ENCODE results near the gene PFKFB3.
"Not testable (repeated sequence)": the region's sequence is repeated elsewhere in the genome, so short reads cannot be mapped to it uniquely, and the experiment has no call there.

Gene PFKFB3

DNA sequence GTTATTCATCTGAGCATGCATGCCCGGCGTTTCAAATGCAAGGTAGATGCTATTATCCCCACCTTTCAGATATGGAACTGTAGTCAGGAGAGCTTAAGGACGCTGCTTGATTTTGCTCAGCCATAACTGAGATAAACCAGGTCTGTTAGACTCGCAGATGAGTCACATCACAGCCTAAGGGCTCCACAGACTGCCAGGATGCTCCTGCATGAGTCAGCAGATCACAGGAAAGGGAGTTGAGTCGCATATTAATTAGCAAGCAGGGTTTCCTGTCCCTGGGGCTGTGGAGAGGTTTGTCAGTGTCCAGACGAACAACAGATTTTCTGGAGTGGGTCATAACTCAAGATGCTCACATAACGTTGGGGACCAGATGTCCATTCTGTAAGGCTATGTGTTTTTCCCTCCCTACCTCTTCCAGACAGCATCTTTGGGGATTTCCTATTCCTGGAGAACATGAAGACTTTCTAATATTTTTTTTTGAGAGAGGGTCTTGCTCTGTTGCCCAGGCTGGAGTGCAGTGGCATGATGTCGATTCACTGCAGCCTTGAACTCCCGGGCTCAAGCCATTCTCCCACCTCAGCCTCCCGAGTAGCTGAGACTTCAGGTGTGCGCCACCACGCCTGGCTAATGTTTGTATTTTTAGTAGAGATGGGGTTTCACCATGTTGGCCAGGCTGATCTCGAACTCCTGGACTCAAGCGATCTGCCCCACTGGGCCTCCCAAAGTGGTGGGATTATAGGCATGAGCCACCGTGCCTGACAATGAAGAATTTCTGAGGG lies 36.7 kb downstream of the PFKFB3 start:
- peak; percentile 89 for DNase-seq

DNA sequence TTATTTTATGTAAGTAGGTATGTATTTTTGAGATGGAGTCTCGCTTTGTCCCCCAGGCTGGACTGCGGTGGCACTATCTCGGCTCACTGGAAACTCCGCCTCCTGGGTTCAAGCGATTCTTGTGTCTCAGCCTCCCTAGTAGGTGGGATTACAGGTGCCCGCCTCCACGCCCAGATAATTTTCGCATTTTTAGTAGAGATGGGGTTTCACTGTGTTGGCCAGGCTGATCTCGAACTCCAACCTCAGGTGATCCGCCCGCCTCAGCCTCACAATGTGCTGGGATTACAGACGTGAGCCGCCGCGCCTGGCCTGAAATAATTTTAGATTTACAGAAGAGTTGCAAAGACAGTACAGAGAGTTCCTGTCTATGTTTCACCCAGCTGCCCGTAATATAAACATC lies 37.5 kb downstream of the PFKFB3 start:
- DNase-seq: no peak

DNA sequence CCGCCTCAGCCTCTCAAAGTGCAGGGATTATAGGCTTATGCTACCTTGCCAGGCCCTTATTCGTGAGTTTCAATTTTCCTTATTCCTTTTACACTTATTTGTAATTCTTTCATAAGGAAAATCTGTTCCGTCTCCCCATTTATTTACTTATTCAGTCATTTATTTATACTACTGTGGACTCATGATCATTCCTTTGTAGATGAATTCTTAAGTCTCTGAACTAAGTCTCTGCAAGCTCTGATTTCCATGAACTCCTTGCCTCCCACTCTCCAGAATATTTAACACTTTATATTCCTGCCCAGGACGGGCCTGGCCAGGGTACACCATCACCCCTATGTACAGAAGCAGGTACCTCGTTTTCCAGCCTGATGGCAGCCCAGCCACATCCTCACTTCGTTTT lies 39.4 kb downstream of the PFKFB3 start:
- no peak for DNase-seq

DNA sequence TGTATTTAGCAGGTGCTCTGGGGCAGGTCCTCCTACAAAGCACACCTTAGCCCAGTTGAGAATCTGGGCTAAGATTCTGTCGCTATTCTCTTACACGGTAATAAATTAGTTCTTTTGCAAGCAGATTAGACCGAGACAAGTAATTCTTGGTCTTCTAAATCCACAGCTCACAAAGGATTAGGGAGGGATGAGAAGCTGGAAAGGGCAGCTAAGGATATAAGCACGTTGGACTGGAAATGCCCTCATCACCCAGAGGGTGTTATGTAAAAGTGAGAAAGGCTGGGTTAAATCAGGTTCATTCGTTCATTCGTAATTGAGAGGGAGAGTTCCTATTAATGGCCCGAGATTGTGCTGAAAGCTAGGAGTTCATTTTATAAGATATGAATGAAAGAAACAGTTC lies 41.8 kb downstream of the PFKFB3 start:
- no peak for DNase-seq

DNA sequence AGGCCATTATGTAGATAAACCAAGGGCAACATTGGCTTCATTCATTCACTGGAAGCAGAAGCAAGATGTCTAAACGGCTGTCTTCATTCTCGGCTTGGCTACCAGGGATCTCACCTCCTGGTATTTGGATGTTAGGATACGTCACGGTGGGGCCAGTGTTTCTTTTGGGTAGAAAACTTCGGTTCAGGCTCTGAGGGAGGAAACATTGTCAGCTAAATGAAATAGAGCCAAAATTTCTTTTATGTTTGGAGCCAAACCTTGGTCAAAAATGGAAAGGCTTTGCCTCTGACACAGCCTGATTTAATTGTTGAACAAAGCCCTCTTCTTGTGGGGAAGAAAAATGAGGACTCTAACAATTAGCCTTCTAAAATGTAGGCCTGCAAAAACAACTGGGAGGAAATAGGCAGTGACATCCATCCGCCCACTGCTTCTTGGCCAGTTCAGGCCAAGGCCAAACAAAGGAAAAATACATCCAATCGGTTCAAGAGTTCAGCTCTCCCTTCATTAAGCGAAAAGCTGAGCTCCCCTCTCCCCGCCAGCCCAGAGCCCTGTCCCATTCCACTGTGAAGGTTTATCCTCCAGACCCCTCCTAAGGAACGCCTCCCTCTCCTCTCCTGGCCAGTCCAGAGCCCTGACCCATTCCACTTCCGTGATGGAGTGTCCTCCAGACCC lies 44.4 kb downstream of the PFKFB3 start:
- DNase-seq: no peak

DNA sequence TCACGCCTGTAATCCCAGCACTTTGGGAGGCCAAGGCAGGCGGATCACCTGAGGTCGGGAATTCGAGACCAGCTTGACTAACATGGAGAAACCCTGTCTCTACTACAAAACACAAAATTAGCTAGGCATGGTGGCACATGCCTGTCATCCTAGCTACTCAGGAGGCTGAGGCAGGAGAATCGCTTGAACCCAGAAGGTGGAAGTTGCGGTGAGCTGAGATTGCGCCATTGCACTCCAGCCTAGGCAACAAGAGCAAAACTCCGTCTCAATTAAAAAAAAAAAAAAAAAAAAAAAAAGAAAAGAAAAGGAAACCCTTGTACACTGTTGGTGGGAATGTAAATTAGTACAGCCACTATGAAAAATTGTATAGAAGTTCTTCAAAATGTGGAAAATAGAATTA lies 46.2 kb downstream of the PFKFB3 start:
- DNase-seq: not testable (repeated sequence)

DNA sequence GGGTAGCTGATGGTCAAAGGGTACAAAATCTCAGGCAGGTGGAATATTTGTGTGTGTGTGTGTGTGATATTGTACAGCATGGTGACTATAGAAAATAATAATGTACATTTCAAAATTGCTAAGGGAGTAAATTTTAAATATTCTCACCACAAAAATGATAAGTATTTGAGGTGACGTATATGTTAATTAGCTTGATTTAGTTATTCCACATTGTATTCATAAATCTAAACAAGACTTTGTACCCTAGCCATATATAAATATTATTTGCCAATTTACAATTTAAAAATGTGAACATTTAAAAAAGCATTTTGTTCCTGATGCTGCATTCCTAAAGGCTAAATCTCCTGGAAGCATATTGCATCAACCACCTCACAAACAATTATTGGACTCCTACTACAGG lies 47.0 kb downstream of the PFKFB3 start:
- no peak for DNase-seq

DNA sequence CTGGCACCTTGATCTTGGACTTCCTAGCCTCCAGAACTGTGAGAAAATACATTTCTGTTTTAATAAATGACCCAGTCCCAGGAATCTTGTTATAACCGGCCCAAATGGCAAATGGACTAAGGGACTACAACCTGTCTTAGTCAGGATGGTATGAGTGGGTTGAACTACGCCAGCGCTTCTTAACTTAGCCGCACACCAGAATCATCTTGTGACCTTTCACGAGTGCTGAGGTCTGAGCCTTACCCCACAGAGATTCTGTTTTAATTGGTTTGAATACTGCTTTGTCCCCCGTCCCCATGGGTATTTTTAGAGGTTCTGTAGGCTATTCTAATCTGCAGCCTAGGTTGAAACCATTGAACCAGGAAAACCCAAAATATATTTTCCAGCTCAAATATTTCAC lies 48.0 kb downstream of the PFKFB3 start:
- no peak for DNase-seq

DNA sequence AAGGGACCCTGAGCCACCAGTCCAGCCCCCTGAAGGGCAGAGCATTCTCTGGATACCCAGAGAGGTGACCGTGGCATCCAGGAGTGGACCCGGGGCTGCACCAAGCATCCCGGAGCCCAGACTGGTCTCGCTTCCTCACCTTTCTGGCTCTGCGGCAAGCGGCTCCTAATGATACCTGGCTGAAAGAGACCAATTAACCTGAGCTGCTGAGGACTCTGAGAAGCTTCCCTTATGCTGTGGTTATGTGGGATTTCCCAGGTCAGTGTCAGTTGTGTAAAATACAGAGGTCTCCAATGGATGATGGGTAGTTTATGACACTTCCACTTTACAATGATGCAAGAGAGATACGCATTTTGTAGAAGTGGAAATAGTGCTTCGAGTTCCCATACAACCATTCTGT lies 51.5 kb downstream of the PFKFB3 start:
- no peak for DNase-seq

DNA sequence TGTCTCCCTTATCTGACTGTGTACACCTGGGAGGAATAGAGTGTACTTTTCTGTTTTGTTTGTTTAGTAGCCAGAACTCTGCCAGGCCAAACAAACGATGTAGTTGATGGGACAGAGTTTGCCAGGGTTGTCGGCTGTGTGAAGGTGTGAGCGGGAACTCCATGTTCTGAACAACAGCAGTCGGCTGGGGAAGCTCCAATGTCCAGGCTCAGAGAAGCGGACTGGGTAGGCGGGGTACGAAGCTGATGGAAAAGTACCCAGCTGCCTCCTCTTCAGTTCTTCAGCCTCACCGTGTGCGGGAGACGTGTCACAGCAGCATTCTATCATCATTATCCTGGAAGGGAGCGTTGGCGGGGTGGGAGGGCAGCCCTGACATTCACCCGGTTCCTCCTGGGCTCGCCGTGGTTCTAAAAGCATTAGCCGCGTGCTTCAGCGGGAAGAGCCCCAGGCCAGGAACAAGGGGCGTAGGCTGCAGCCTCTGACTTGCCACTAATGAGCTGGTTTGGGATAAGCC lies 52.9 kb downstream of the PFKFB3 start:
- DNase-seq: no peak

DNA sequence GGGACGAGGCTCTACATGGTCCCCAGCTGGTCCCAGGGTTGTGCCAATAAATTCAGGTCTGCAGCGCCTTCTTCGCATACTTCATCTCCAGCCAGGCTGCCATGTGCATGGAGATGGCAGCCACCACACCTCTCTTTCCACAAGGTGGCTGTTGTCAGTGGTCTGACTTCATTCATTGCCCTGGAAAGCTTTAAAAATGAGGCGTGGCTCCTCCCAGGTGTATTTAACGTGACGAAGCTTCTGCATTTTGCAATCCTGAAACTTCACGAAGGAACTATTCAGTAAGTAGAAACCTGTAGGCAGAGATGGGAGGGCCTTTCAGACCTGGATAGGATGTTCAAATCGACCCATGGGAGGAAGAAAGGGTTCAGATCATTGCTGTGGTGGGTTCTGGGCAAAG lies 53.7 kb downstream of the PFKFB3 start:
- no peak for DNase-seq

DNA sequence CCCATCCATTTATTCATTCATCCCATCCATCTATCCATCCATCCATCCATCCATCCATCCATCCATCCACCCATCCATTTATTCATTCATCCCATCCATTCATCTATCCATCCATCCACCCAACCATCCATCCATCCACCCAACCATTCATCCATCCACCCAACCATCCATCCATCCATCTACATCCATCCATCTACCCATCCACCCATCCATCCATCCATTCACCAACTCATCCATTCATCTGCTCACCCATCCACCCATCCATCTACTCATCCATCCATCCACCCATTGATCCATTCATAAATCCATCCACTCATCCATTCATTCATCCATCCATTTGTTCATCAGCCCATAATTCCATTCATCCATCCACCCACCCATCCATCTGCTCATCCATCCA lies 56.4 kb downstream of the PFKFB3 start:
- no peak for DNase-seq

DNA sequence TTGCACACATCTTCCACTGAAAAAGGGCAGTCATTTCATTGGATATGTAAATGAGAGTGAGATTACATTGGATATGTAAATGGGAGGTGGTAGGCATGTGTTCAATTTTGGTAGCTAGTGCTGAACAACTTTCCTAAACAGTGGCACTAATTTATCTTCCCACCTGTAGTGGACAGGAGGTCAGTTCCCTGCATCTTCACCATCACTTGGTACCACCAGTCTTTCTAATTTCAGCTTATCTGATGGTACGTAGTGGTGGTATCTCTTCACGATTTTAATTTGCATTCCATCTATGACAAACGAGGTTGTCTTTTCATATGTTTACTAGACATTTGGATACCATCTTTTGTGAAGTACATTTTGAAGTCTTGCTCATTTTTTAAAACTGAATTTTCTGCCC lies 58.1 kb downstream of the PFKFB3 start:
- no peak for DNase-seq

DNA sequence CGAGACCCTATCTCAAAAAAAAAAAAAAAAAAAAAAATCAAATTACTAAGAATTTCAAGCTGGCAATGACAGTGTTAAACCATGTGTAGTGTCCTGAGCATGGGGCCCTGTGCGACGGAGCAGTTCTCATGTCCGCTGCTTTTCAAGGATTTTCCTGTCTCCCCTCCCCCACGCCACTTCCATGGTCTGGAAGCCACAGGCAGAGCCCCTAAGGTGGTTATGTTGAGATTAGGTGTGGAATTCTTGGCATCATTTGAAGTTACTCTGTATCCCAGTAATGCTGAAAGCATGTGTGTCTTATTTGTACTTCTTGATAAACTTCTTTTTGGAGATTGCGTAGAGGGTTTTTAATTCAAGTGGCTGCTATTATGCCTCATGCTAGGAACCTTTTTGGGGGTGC lies 65.2 kb downstream of the PFKFB3 start:
- no peak for DNase-seq

DNA sequence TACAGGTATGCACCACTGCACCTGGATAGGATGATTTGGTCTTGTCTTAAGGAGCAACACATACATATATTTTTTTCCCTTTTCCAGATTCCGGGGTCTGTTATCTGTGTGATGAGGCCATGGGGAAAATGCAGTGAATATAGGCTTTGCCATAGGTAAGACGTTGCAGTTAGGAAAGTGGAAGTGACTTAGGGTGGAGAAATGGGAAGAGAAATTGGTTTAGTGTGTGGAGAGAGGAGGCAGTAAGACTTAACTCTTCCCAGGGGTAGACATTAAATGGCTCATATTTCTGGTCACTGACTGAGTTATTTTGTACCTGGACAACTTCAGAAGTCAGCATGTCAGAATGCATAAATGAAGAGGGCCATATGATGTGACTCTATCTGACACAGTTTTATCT lies 66.7 kb downstream of the PFKFB3 start:
- no peak for DNase-seq

DNA sequence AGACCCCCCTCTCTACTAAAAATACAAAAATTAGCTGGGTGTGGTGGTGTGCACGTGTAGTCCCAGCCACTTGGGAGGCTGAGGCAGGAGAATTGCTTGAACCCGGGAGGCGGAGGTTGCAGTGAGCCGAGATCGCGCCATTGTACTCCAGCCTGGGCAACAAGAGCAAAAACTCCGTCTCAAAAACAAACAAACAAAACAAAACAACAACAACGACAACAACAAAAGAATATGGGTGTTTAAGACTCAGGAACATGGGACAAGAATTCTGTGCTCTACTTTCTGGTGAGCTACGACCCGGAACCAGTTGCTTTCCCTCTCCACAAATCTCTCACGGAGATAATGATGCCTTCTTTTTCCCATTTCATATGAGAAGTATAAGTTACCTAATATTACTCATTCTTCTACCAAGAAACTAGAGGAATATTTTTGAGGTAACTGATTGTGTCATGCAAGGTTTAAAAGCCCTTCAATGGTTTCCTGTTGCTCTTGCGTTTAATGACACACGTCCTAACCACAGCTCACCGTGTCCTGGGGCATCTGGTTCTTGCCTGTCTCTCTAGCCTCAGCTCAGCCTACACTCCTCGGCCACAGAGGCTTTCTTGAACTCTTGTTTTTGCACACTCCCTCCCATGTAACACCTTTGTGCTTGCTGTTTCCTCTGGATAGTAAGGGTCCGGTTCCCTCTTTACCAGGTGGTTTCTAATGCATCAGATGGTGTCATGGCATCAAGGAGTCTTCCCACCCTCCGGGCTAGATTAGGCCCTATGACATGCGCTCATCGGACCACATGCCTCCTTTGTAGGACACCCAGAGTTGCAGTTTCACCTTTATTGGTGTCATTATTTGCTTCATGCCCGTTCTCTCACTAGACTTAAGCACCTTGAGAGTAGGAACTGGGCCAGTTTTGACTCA lies 67.5 kb downstream of the PFKFB3 start:
- DNase-seq: no peak

DNA sequence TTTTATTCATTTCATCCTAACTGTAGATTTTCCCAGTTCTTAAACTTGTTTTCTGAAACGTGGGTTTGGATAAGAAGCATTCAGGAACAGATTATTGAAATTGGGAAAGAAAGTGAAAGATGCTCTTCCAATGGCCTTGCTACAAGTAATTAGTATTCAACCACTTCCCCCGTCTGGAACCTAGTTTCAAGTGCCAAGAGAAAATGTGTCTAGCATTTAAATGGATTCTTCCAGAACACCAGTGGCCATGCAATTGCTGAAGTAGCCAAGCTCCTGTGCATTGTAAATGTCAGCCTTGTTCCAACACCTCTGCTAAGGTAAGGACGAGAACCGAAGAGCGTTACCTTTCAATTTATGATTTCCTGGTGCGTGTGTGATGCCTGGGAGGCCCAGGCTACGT lies 68.2 kb downstream of the PFKFB3 start:
- no peak for DNase-seq

DNA sequence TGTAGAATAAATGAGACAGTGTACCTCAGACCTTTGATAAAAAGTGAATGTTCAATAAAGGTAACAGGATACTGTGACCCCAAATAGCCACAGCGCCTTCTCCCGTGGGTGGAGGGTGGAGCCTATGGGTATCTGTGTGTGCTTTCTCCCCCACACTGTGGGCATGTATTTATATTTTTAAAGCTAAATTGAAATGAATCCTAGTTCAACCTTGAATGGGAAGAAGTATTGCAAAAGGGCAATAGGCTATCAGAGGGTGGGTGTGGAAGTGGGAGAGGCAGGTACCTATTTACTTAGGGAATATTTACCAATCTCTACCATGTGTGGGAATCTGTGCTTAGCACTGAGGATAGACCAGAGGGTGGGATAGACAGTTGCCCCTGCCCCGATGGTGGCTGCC lies 68.9 kb downstream of the PFKFB3 start:
- DNase-seq: no peak

DNA sequence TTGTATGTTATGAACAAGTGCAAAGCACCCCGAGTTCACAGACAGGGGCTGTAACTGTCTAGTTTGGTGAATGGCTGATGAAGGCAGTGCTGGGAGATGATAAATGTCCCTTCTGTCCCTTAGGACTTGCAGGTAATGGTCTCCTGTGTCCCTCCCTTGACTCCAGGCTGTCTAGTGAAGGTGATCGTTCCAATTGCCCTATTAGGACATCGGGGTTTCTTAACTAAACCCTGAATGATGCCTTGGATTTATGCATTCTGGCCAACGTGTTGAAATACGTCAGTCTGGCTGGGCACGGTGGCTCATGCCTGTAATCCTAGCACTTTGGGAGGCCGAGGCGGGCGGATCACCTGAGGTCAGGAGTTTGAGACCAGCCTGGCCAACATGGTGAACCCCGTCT lies 69.4 kb downstream of the PFKFB3 start:
- no peak for DNase-seq

DNA sequence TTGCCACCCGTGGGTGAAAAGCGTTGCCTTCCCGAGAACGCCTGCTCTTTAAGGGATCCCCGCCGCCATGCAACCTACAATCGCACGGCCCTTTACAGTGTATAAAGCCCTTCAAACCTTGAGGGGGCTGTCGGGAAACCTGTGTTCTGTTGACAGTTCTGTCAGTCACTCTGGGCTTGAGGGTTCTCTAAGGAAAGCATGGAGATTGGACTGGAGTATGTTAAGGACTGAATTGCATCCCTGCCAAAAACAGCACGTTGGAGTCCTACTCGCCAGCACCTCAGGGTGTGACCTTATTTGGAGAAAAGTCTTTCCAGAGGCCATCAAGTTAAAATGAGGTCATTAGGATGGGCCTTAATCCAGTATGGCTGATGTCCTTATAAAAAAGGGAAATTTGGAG lies 70.6 kb downstream of the PFKFB3 start:
- no peak for DNase-seq

DNA sequence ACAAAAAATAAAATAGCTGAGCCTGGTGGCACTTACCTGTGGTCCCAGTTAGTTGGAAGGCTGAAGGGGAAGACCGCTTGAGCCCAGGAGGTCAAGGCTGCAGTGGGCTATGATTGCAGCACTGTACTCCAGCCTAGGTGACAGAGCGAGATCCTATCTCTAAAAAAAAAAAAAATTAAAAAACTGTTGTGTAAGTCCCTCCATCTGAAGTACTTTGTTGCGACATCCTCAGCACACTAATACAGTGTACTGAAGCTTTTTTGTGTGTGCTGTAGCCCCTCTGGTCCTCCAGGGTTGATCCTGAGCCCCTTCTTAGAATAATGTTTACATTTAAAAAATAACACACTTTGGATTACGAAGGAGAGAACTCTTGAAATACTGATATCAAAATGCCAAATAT lies 71.3 kb downstream of the PFKFB3 start:
- no peak for DNase-seq

DNA sequence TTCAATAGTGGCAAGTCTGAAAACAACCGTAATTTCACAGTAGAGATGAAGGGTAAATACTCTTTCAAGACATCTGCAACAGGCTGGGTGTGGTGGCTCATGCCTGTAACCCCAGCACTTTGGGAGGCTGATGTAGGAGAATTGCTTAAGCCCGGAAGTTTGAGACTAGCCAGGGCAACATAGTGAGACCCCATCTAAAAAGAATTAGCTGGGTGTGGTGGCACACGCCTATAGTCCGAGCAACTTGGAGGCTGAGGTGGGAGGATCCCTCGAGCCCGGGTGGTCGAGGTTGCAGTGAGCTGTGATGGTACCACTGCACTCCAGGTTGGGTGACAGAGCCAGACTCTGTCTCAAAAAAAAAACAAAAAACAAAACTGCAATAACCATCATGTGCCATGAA lies 71.8 kb downstream of the PFKFB3 start:
- no peak for DNase-seq

All from T1000 (cell line).